ENCODE data around the gene RCBTB2. TPM values are rescaled to one million over a fixed set of nuclear protein-coding genes. Genes with fewer than 3 reads are reported as not detected.

The RCBTB2 gene
- total RNA-seq, 2 experiments from 2014 or later, result 1.1 to 1.6 TPM

GRCh38 chr13:48528720-48529119 lies 4.2 kb downstream of the RCBTB2 start:
- CTCF ChIA-PET, result interaction anchor here (0.6 kb wide), 2 partner anchors 195 to 304 kb away, joined by 3 read pairs; no protein-coding TSS in a partner anchor
- no peaks in the 10 kb centered on the region for H3K36me3 Mint-ChIP-seq (ENCODE audit: low read depth)
- no peaks in the 10 kb centered on the region for H3K27me3 Mint-ChIP-seq
- H3K4me1 Mint-ChIP-seq, result peaks cover 20% of the 10 kb centered on the region
- intact Hi-C loops (cut with DNase I, micrococcal nuclease), result no loop called here
- POLR2A ChIA-PET, result interaction anchor here (0.7 kb wide), 1 partner anchor 34 kb away, joined by 4 read pairs; no protein-coding TSS in a partner anchor
- no peak overlapping the region for H3K4me3 Mint-ChIP-seq
- H3K27ac Mint-ChIP-seq, result no peak overlapping the region
- no peaks in the 10 kb centered on the region for H3K9me3 Mint-ChIP-seq (ENCODE audit: low read depth)
- DNase-seq (no peak), ATAC-seq (no peak)

- ATAC-seq (no peak), DNase-seq (no peak)
- Mint-ChIP-seq H3K4me1 (peaks cover 15% of the 10 kb centered on the region), H3K27ac (no peak overlapping the region), H3K4me3 (no peak overlapping the region), H3K27me3 (no peaks in the 10 kb centered on the region), H3K9me3 (ENCODE audit: low read depth) (no peaks in the 10 kb centered on the region), H3K36me3 (ENCODE audit: low read depth) (no peaks in the 10 kb centered on the region)
- ChIA-PET POLR2A (interaction anchor here (0.7 kb wide), 1 partner anchor 35 kb away, joined by 4 read pairs; no protein-coding TSS in a partner anchor), CTCF (interaction anchor here (1.4 kb wide), 1 partner anchor 13 kb away, joined by 5 read pairs; no protein-coding TSS in a partner anchor)
- intact Hi-C loops (cut with DNase I, micrococcal nuclease), result no loop called here
Observed at GRCh38 chr13:48527955-48528354, 4.9 kb downstream of the RCBTB2 start.

- ChIA-PET POLR2A (no interaction called here), CTCF (interaction anchor here (1.5 kb wide), 1 partner anchor 15 kb away, joined by 3 read pairs; no protein-coding TSS in a partner anchor)
- intact Hi-C loops (cut with DNase I, micrococcal nuclease), result no loop called here
- H3K36me3 Mint-ChIP-seq (ENCODE audit: low read depth), result no peaks in the 10 kb centered on the region
- no peaks in the 10 kb centered on the region for H3K27me3 Mint-ChIP-seq
- no peak overlapping the region for H3K4me3 Mint-ChIP-seq
- no peak for DNase-seq
- no peak overlapping the region for H3K27ac Mint-ChIP-seq
- ATAC-seq, result no peak
- no peaks in the 10 kb centered on the region for H3K9me3 Mint-ChIP-seq (ENCODE audit: low read depth)
- peaks cover 10% of the 10 kb centered on the region for H3K4me1 Mint-ChIP-seq
Observed at GRCh38 chr13:48526286-48526685, 6.6 kb downstream of the RCBTB2 start.

- ChIA-PET POLR2A (interaction anchor here (0.6 kb wide), 1 partner anchor 13 kb away, joined by 3 read pairs; no protein-coding TSS in a partner anchor), CTCF (interaction anchor here (0.6 to 0.8 kb wide), 2 partner anchors 62 to 64 kb away, joined by 3 read pairs; no protein-coding TSS in a partner anchor)
- DNase-seq (no peak), ATAC-seq (no peak)
- intact Hi-C loops (cut with DNase I, micrococcal nuclease), result no loop called here
- Mint-ChIP-seq H3K9me3 (ENCODE audit: low read depth) (no peaks in the 10 kb centered on the region), H3K4me3 (no peak overlapping the region), H3K27ac (no peak overlapping the region), H3K4me1 (no peaks in the 10 kb centered on the region), H3K36me3 (ENCODE audit: low read depth) (no peaks in the 10 kb centered on the region), H3K27me3 (no peaks in the 10 kb centered on the region)
Observed at GRCh38 chr13:48518083-48518482, 14.8 kb downstream of the RCBTB2 start.

- Mint-ChIP-seq H3K27me3 (no peaks in the 10 kb centered on the region), H3K4me1 (peaks cover under 1% of the 10 kb centered on the region), H3K9me3 (ENCODE audit: low read depth) (no peaks in the 10 kb centered on the region), H3K27ac (no peak overlapping the region), H3K36me3 (ENCODE audit: low read depth) (no peaks in the 10 kb centered on the region), H3K4me3 (no peak overlapping the region)
- POLR2A ChIA-PET, result no interaction called here
- CTCF ChIA-PET, result interaction anchor here (1.2 kb wide), 1 partner anchor 12 kb away, joined by 5 read pairs; no protein-coding TSS in a partner anchor
- ATAC-seq, result no peak
- DNase-seq, result no peak
- intact Hi-C loops (cut with DNase I, micrococcal nuclease), result no loop called here
Observed at GRCh38 chr13:48515732-48516131, 17.1 kb downstream of the RCBTB2 start.

- CTCF ChIA-PET, result interaction anchor here (0.6 to 1.2 kb wide), 2 partner anchors 13 to 108 kb away, joined by 3 to 5 read pairs; no protein-coding TSS in a partner anchor
- POLR2A ChIA-PET, result no interaction called here
- H3K4me1 Mint-ChIP-seq, result peaks cover 8% of the 10 kb centered on the region
- H3K36me3 Mint-ChIP-seq (ENCODE audit: low read depth), result no peaks in the 10 kb centered on the region
- no peak for DNase-seq
- H3K27me3 Mint-ChIP-seq, result no peaks in the 10 kb centered on the region
- H3K27ac Mint-ChIP-seq, result no peak overlapping the region
- no peak for ATAC-seq
- intact Hi-C loops (cut with DNase I, micrococcal nuclease), result no loop called here
- no peaks in the 10 kb centered on the region for H3K9me3 Mint-ChIP-seq (ENCODE audit: low read depth)
- H3K4me3 Mint-ChIP-seq, result no peak overlapping the region
Observed at GRCh38 chr13:48514793-48515192, 18.1 kb downstream of the RCBTB2 start.

GRCh38 chr13:48511621-48512230 lies 21.2 kb downstream of the RCBTB2 start:
- intact Hi-C loops (cut with DNase I, micrococcal nuclease), result no loop called here
- Mint-ChIP-seq H3K4me1 (peaks cover 17% of the 10 kb centered on the region), H3K27me3 (no peaks in the 10 kb centered on the region), H3K4me3 (no peak overlapping the region), H3K27ac (no peak overlapping the region), H3K9me3 (ENCODE audit: low read depth) (no peaks in the 10 kb centered on the region), H3K36me3 (ENCODE audit: low read depth) (peaks cover 2% of the 10 kb centered on the region)
- ATAC-seq (no peak), DNase-seq (no peak)
- CTCF ChIA-PET, result interaction anchor here (0.6 to 1.3 kb wide), 4 partner anchors 14 to 77 kb away, joined by 3 to 4 read pairs (median 3); no protein-coding TSS in a partner anchor
- POLR2A ChIA-PET, result no interaction called here

GRCh38 chr13:48510698-48511097 lies 22.2 kb downstream of the RCBTB2 start:
- Mint-ChIP-seq H3K4me3 (no peak overlapping the region), H3K27me3 (no peaks in the 10 kb centered on the region), H3K27ac (no peak overlapping the region), H3K36me3 (ENCODE audit: low read depth) (peaks cover 2% of the 10 kb centered on the region), H3K9me3 (ENCODE audit: low read depth) (no peaks in the 10 kb centered on the region), H3K4me1 (peaks cover 28% of the 10 kb centered on the region)
- DNase-seq (no peak), ATAC-seq (no peak)
- CTCF ChIA-PET, result interaction anchor here (0.6 to 1.3 kb wide), 3 partner anchors 15 to 1833 kb away, joined by 3 read pairs; no protein-coding TSS in a partner anchor
- POLR2A ChIA-PET, result no interaction called here
- intact Hi-C loops (cut with DNase I, micrococcal nuclease), result no loop called here

- POLR2A ChIA-PET, result no interaction called here
- CTCF ChIA-PET, result no interaction called here
- ATAC-seq (no peak), DNase-seq (no peak)
- no peak overlapping the region for H3K27ac Mint-ChIP-seq
- peaks cover 2% of the 10 kb centered on the region for H3K36me3 Mint-ChIP-seq (ENCODE audit: low read depth)
- intact Hi-C loops (cut with DNase I, micrococcal nuclease), result loop anchor here in 1 of 2 experiments (5.0 to 10.0 kb wide), 3 partner anchors 54 to 259 kb away; no protein-coding TSS in a partner anchor
- H3K4me1 Mint-ChIP-seq, result peaks cover 51% of the 10 kb centered on the region
- no peaks in the 10 kb centered on the region for H3K27me3 Mint-ChIP-seq
- H3K9me3 Mint-ChIP-seq (ENCODE audit: low read depth), result no peaks in the 10 kb centered on the region
- no peak overlapping the region for H3K4me3 Mint-ChIP-seq
Observed at GRCh38 chr13:48508011-48508410, 24.9 kb downstream of the RCBTB2 start.

- ATAC-seq, result no peak
- peaks cover 2% of the 10 kb centered on the region for H3K36me3 Mint-ChIP-seq (ENCODE audit: low read depth)
- no peak overlapping the region for H3K27ac Mint-ChIP-seq
- ChIA-PET CTCF (interaction anchor here (1.0 to 2.0 kb wide), 2 partner anchors 10 to 77 kb away, joined by 4 to 7 read pairs; no protein-coding TSS in a partner anchor), POLR2A (no interaction called here)
- DNase-seq, result no peak
- no peaks in the 10 kb centered on the region for H3K27me3 Mint-ChIP-seq
- H3K4me1 Mint-ChIP-seq, result peaks cover 54% of the 10 kb centered on the region
- H3K9me3 Mint-ChIP-seq (ENCODE audit: low read depth), result no peaks in the 10 kb centered on the region
- H3K4me3 Mint-ChIP-seq, result no peak overlapping the region
- intact Hi-C loops (cut with DNase I, micrococcal nuclease), result loop anchor here in 1 of 2 experiments (5.0 to 10.0 kb wide), 3 partner anchors 55 to 260 kb away; no protein-coding TSS in a partner anchor
Observed at GRCh38 chr13:48507021-48507420, 25.9 kb downstream of the RCBTB2 start.

- no peaks in the 10 kb centered on the region for H3K9me3 Mint-ChIP-seq (ENCODE audit: low read depth)
- intact Hi-C loops (cut with DNase I, micrococcal nuclease), result loop anchor here in 1 of 2 experiments (5.0 to 10.0 kb wide), 3 partner anchors 56 to 261 kb away; no protein-coding TSS in a partner anchor
- H3K36me3 Mint-ChIP-seq (ENCODE audit: low read depth), result peaks cover 2% of the 10 kb centered on the region
- H3K4me3 Mint-ChIP-seq, result peak overlapping the region; percentile 22
- ATAC-seq (peak; percentile 6), DNase-seq (no peak)
- H3K4me1 Mint-ChIP-seq, result peaks cover 54% of the 10 kb centered on the region
- ChIA-PET CTCF (interaction anchor here (0.9 to 2.0 kb wide), 4 partner anchors 10 to 411 kb away, joined by 3 to 7 read pairs (median 4); partner anchors contain the start of gene MED4), POLR2A (interaction anchor here (0.8 to 1.0 kb wide), 2 partner anchors 32 to 378 kb away, joined by 3 to 6 read pairs; no protein-coding TSS in a partner anchor)
- no peaks in the 10 kb centered on the region for H3K27me3 Mint-ChIP-seq
- H3K27ac Mint-ChIP-seq, result peak overlapping the region; percentile 85
Observed at GRCh38 chr13:48506092-48506701, 26.7 kb downstream of the RCBTB2 start.
